ENCODE measurements around the gene IFT122. TPM values are rescaled to one million over a fixed set of nuclear protein-coding genes. Genes with fewer than 3 reads are reported as not detected.
A peak's percentile ranks its signal among the peaks of the same experiment; 100 is the strongest.

Gene IFT122
- total and polyA plus RNA-seq, 12 donors = 15.7 to 38.4 (median 23.6) TPM

GRCh38 chr3:129553171-129553570 lies 113.1 kb downstream of the IFT122 start:
- Histone ChIP-seq H3K4me3 (no peak overlapping the region), H3K36me3 (replicated peaks in 1 of 2) (peaks cover 0 to 22% of the 10 kb centered on the region in 2 donors), H3K4me1 (replicated peaks in 1 of 2) (peaks cover 2 to 19% of the 10 kb centered on the region in 2 donors), H3K9me3 (replicated peaks in 1 of 3) (no peaks in the 10 kb centered on the region), H3K27me3 (no peaks in the 10 kb centered on the region), H3K27ac (peak overlapping the region in 1 of 5 donors; percentile 58)
- DNase-seq = no peak
- TF ChIP-seq POLR2A (IDR thresholded peaks at IDR 0.05) = no peak
- TF ChIP-seq, protein P1, sequence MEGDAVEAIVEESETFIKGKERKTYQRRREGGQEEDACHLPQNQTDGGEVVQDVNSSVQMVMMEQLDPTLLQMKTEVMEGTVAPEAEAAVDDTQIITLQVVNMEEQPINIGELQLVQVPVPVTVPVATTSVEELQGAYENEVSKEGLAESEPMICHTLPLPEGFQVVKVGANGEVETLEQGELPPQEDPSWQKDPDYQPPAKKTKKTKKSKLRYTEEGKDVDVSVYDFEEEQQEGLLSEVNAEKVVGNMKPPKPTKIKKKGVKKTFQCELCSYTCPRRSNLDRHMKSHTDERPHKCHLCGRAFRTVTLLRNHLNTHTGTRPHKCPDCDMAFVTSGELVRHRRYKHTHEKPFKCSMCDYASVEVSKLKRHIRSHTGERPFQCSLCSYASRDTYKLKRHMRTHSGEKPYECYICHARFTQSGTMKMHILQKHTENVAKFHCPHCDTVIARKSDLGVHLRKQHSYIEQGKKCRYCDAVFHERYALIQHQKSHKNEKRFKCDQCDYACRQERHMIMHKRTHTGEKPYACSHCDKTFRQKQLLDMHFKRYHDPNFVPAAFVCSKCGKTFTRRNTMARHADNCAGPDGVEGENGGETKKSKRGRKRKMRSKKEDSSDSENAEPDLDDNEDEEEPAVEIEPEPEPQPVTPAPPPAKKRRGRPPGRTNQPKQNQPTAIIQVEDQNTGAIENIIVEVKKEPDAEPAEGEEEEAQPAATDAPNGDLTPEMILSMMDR (IDR thresholded peaks at IDR 0.05) = no peak
- 71 to 95% (median 78%) methylated on average over 2 to 6 of the region's 6 CpGs for WGBS, 4 donors
- intact Hi-C loops (cut with DNase I) = no loop called here

DNA sequence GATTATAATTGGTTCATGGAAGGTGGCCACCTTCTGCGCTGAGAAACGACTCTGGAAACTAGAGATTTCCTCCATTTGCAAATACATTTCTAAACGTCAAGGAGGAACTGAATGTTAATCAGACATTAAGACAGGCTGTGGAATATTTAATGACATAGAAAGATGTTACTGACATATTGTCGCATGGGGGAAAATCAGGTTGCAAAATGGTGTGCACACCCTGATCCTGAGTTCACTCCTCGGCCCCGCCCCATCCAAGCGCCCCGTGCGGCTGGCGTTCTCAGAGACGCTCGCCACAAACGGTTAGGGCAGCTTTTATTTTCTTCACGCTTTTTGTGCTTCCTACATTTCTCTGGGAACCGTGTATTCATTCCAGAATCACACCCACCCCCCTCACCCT lies 113.7 kb downstream of the IFT122 start:
- Histone ChIP-seq H3K36me3 (replicated peaks in 1 of 2) (peaks cover 0 to 27% of the 10 kb centered on the region in 2 donors), H3K27me3 (no peaks in the 10 kb centered on the region), H3K4me3 (no peak overlapping the region), H3K4me1 (replicated peaks in 1 of 2) (peaks cover 7 to 24% of the 10 kb centered on the region in 2 donors), H3K9me3 (replicated peaks in 1 of 3) (no peaks in the 10 kb centered on the region), H3K27ac (no peak overlapping the region)
- WGBS, 4 donors = 58 to 75% (median 67%) methylated on average over 15 of the region's 15 CpGs
- intact Hi-C loops (cut with DNase I) = no loop called here
- DNase-seq = no peak
- TF ChIP-seq, protein P1 (IDR thresholded peaks at IDR 0.05) = no peak

GRCh38 chr3:129554356-129555152 lies 114.5 kb downstream of the IFT122 start:
- no peaks in the 10 kb centered on the region for H3K27me3 ChIP-seq
- WGBS, 4 donors = 46 to 63% (median 51%) methylated on average over 11 to 13 of the region's 13 CpGs
- no peaks in the 10 kb centered on the region for H3K9me3 ChIP-seq (replicated peaks in 1 of 3)
- intact Hi-C loops (cut with DNase I) = no loop called here
- TF ChIP-seq POLR2A (IDR thresholded peaks at IDR 0.05) = no peak
- TF ChIP-seq, protein P1 (IDR thresholded peaks at IDR 0.05) = no peak
- H3K4me1 ChIP-seq (replicated peaks in 1 of 2) = peaks cover 16 to 33% of the 10 kb centered on the region in 2 donors
- H3K4me3 ChIP-seq = no peak overlapping the region
- H3K27ac ChIP-seq = peak overlapping the region in 2 of 5 donors; percentile 58 to 65
- H3K36me3 ChIP-seq (replicated peaks in 1 of 2) = peaks cover 0 to 35% of the 10 kb centered on the region in 2 donors
- DNase-seq = no peak

GRCh38 chr3:129555153-129555550 lies 115.1 kb downstream of the IFT122 start:
- Histone ChIP-seq H3K9me3 (replicated peaks in 1 of 3) (no peaks in the 10 kb centered on the region), H3K27me3 (no peaks in the 10 kb centered on the region), H3K36me3 (replicated peaks in 1 of 2) (peaks cover 0 to 41% of the 10 kb centered on the region in 2 donors), H3K4me1 (replicated peaks in 1 of 2) (peaks cover 22 to 39% of the 10 kb centered on the region in 2 donors), H3K27ac (peak overlapping the region in 2 of 5 donors; percentile 58 to 65), H3K4me3 (no peak overlapping the region)
- no peak for DNase-seq
- intact Hi-C loops (cut with DNase I) = no loop called here
- no peak for TF ChIP-seq POLR2A (IDR thresholded peaks at IDR 0.05)
- TF ChIP-seq, protein P1 (IDR thresholded peaks at IDR 0.05) = no peak
- WGBS, 4 donors = 76 to 89% (median 78%) methylated on average over 12 to 15 of the region's 15 CpGs
